B cell (primary cell): ENCODE measurements around the gene RSPH9.

ENCODE experiments used
- CTCF ChIP-seq: fragments of 200-600 bp; IDR thresholded peaks from one replicate; pipeline ENCODE4 v1.8.0; 2022; ENCODE audit warnings: antibody characterized with exemption, mild to moderate bottlenecking
- EZH2 ChIP-seq: IDR thresholded peaks from 2 replicates; pipeline ENCODE4 v1.6.1; 2012; ENCODE audit warnings: borderline replicate concordance, low read depth, mild to moderate bottlenecking, moderate library complexity, low read length; ENCODE audit not compliant: insufficient read depth, poor library complexity, severe bottlenecking

GRCh38 chr6:43666196-43666920 is 21.5 kb downstream of the RSPH9 start:
- TF ChIP-seq EZH2 = no peak
- no peak for TF ChIP-seq CTCF
